HEK293T (cell line): ENCODE data around the gene SULT2B1.

Source experiments
- CTCF ChIA-PET: fragments of 350-600 bp; formaldehyde crosslinking; extraction: SDS; loops from one replicate; lab custom pipeline; 2021; ENCODE audit warnings: antibody characterized with exemption, inconsistent platforms; lab: Yijun Ruan, JAX
- POLR2A ChIA-PET: fragments of 350-600 bp; formaldehyde crosslinking; extraction: SDS; loops from one replicate; lab custom pipeline; 2020; ENCODE audit warnings: antibody characterized with exemption, inconsistent platforms; lab: Yijun Ruan, JAX
- DNase-seq: peaks from one replicate; pipeline ENCODE4 v3.0.0; 2012; ENCODE audit warnings: mixed read lengths; ENCODE audit errors: extremely low spot score
- ARNT ChIP-seq: fragments of 450-650 bp; IDR thresholded peaks from 2 replicates; pipeline ENCODE4 v1.6.1; 2017; ENCODE audit warnings: mild to moderate bottlenecking
- BHLHE40 ChIP-seq: fragments of 450-650 bp; IDR thresholded peaks from 2 replicates; pipeline ENCODE4 v1.6.1; 2016; ENCODE audit warnings: mild to moderate bottlenecking, moderate library complexity, borderline replicate concordance
- CTBP1 ChIP-seq: fragments of 450-650 bp; IDR thresholded peaks from 2 replicates; pipeline ENCODE4 v1.6.1; 2016; ENCODE audit warnings: borderline replicate concordance
- ELF4 ChIP-seq: fragments of 450-650 bp; IDR thresholded peaks from 2 replicates; pipeline ENCODE4 v1.6.1; 2017; ENCODE audit warnings: antibody characterized with exemption
- FOXA1 ChIP-seq: fragments of 450-650 bp; IDR thresholded peaks from 2 replicates; pipeline ENCODE4 v1.6.1; 2016; ENCODE audit warnings: mild to moderate bottlenecking
- FOXK2 ChIP-seq: fragments of 450-650 bp; IDR thresholded peaks from 2 replicates; pipeline ENCODE4 v1.6.1; 2016; ENCODE audit warnings: mild to moderate bottlenecking
- FOXM1 ChIP-seq: fragments of 450-650 bp; IDR thresholded peaks from 2 replicates; pipeline ENCODE4 v1.6.1; 2017; ENCODE audit warnings: mild to moderate bottlenecking, borderline replicate concordance
- HDGF ChIP-seq: fragments of 450-650 bp; IDR thresholded peaks from 2 replicates; pipeline ENCODE4 v1.6.1; 2017; ENCODE audit warnings: antibody characterized with exemption, borderline replicate concordance
- L3MBTL2 ChIP-seq: fragments of 450-650 bp; conservative IDR thresholded peaks from 2 replicates; pipeline ENCODE4 v1.6.1; 2016; ENCODE audit warnings: mild to moderate bottlenecking
- LEF1 ChIP-seq: fragments of 450-650 bp; IDR thresholded peaks from 2 replicates; pipeline ENCODE4 v1.6.1; 2017; ENCODE audit warnings: mild to moderate bottlenecking, borderline replicate concordance
- NFRKB ChIP-seq: fragments of 450-650 bp; IDR thresholded peaks from 2 replicates; pipeline ENCODE4 v1.6.1; 2016; ENCODE audit warnings: mild to moderate bottlenecking, moderate library complexity
- SP1 ChIP-seq: fragments of 450-650 bp; IDR thresholded peaks from 2 replicates; pipeline ENCODE4 v1.6.1; 2017
- SUZ12 ChIP-seq: fragments of 450-650 bp; IDR thresholded peaks from 2 replicates; pipeline ENCODE4 v1.6.1; 2016; ENCODE audit warnings: mild to moderate bottlenecking
- TARDBP ChIP-seq: fragments of 450-650 bp; IDR thresholded peaks from 2 replicates; pipeline ENCODE4 v1.6.1; 2016
- ZNF384 ChIP-seq: fragments of 450-650 bp; IDR thresholded peaks from 2 replicates; pipeline ENCODE4 v1.6.1; 2016
- TF ChIP-seq, protein P1 (sequence below): fragments of 450-650 bp; IDR thresholded peaks from 2 replicates; pipeline ENCODE4 v1.6.1; 2016

SULT2B1 gene

DNA sequence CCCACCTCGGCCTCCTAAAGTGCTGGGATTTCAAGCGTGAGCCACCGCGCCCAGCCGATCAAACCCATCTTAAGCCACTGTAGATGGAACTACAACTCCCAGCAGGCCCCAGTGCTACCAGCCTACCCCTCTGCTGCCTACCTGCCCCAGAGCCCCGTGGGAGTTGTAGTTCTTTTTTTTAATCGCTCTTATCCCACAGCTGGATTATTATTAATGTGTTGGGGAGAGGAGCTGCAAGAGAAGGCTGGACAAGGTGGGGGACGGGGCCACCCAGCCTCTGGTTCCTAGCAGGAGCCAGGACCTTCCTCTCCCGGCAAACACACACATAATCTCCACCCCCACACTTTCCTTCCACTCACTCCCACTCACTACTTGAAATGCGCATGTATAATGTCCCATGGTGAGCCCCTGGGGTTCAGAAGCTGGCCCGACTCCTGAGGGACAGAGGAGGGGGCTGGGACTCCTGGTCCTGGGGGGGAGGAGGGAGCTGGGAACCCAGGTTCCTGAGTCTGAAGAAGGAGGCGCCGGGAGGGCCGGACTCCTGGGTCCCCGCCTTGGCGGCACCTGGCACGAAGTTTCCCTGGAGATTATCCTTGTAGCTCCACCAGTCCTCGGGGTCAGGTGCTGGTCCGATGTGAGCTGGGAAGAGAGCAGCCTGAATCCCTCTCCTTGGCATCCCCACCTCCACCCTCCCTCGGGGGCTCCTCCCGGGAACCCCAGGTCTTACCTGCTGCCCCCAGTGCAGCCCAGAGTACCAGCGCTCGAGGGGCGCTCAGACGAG lies 93.1 kb downstream of the SULT2B1 start:
- peak; percentile 62 for DNase-seq
- POLR2A ChIA-PET = interaction anchor here (0.8 to 3.0 kb wide), 18 partner anchors 8 to 227 kb away, joined by 3 to 9 read pairs (median 4); partner anchors contain the start of genes DBP, PPP1R15A, RPL18 and SPHK2
- no peak for TF ChIP-seq FOXA1
- TF ChIP-seq NFRKB = no peak
- TF ChIP-seq TARDBP = no peak
- TF ChIP-seq L3MBTL2 = peak; percentile 84
- CTCF ChIA-PET = interaction anchor here (0.6 to 1.2 kb wide), 10 partner anchors 30 to 231 kb away, joined by 3 to 5 read pairs (median 4); no protein-coding TSS in a partner anchor

DNA sequence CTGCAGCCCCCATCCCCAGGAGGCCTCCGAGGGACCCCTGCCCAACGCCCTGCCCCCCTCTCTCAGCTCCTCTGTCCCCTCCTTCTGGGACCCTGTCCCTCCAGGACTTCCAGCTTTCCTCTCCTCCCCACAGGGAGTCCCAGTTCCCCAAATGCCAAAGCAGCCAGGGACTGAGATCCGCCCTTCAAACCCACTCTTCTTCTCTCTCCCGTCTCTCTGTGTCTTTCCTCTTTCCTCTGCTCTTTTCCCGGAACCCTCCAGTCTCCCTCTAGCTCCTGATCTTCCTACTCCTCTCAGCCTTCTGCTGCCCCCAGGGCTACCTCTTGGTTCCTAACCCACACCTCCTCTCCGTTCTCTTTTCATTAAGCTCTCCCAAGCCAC lies 93.6 kb downstream of the SULT2B1 start:
- DNase-seq = no peak
- CTCF ChIA-PET = interaction anchor here (0.6 to 1.2 kb wide), 9 partner anchors 30 to 197 kb away, joined by 3 to 4 read pairs (median 3); no protein-coding TSS in a partner anchor
- TF ChIP-seq BHLHE40 = no peak
- no peak for TF ChIP-seq L3MBTL2
- no peak for TF ChIP-seq ZNF384

DNA sequence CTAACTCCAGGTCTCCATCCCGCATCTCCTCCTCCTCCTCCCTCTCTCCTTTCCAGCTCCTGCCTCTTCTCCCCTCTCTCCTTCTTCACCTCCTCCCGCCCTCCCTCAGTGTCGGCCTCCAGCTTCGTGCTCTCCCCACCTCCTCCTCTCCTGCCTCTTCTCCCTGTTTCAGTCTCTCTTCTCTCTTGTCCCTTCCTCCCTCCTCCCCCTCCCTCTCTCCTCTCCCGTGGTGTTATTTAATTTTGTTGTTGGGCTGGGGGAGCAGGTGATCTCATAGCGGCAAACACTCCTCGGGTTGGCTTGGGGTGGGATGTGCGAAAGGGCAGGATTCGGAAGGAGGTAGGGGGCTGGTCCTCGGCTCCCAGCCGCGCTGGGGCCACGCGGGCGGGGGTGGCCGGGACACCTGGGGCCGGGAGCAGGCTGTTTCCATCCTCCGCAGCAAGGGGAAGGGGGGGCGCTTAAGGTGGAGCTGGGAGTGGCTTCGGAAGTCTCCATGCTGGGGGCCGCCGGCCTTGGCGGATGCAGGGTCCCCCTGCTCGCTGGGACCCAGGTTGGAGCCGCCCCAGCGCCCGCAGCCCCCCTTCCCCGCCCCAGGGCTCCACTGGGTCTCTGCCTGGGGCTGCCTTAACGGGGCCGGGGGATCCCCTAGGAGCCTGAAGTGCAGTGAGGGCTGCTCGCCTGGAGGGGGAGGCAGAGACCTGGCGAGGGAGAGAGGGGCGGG lies 94.2 kb downstream of the SULT2B1 start, which contains the start of gene CA11:
Gene CA11 (minus strand): TSS at position 187 of the 721 bp plus-strand sequence. CDS start 555 bp downstream, outside the sequence.
- DNase-seq = peak; percentile 86
- TF ChIP-seq L3MBTL2 (peak; percentile 79), ARNT (no peak)
- POLR2A ChIA-PET = interaction anchor here (0.5 to 3.0 kb wide), 24 partner anchors 9 to 226 kb away, joined by 3 to 9 read pairs (median 4); partner anchors contain the start of genes DBP, IZUMO1, PPP1R15A and RPL18
- CTCF ChIA-PET = interaction anchor here (0.6 to 1.2 kb wide), 8 partner anchors 30 to 197 kb away, joined by 3 to 4 read pairs (median 4); no protein-coding TSS in a partner anchor

More for the DNA sequence above, 93.6 kb downstream of the SULT2B1 start:
- POLR2A ChIA-PET = interaction anchor here (0.5 to 3.0 kb wide), 24 partner anchors 9 to 227 kb away, joined by 3 to 9 read pairs (median 4); partner anchors contain the start of genes DBP, IZUMO1, PPP1R15A and RPL18

DNA sequence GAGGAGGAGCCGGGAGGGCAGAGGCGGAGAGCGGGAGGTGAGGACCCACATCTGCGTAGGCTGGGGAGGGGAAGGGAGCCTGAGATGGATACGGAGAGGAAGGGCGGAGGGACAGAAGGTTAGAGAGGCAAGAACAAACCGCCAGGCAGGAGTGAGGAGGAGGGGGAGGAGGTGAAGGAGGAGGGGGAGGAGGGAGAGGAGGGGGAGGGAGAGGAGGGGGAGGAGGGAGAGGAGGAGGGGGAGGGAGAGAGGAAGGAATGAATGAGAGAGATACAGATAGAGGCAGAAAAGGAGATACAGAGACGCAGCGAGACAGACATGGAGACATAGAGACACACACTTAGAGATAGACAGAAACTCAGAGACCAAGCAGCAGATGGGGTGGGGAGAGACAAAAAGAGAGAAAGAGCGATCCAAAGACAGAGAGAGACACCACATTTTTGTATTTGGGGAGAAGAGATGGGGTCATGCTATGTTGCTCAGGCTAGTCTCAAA lies 94.8 kb downstream of the SULT2B1 start:
- no peak for DNase-seq
- CTCF ChIA-PET = no interaction called here
- TF ChIP-seq ARNT = no peak
- TF ChIP-seq LEF1 = no peak
- TF ChIP-seq L3MBTL2 = no peak
- TF ChIP-seq, protein P1, sequence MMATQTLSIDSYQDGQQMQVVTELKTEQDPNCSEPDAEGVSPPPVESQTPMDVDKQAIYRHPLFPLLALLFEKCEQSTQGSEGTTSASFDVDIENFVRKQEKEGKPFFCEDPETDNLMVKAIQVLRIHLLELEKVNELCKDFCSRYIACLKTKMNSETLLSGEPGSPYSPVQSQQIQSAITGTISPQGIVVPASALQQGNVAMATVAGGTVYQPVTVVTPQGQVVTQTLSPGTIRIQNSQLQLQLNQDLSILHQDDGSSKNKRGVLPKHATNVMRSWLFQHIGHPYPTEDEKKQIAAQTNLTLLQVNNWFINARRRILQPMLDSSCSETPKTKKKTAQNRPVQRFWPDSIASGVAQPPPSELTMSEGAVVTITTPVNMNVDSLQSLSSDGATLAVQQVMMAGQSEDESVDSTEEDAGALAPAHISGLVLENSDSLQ = no peak
- TF ChIP-seq SUZ12 = no peak
- TF ChIP-seq BHLHE40 = no peak
- no peak for TF ChIP-seq NFRKB
- no peak for TF ChIP-seq ELF4
- no peak for TF ChIP-seq FOXA1
- no peak for TF ChIP-seq FOXM1
- POLR2A ChIA-PET = interaction anchor here (0.7 to 2.4 kb wide), 9 partner anchors 10 to 225 kb away, joined by 3 to 7 read pairs (median 6); partner anchors contain the start of genes DBP, IZUMO1, PPP1R15A and RPL18

DNA sequence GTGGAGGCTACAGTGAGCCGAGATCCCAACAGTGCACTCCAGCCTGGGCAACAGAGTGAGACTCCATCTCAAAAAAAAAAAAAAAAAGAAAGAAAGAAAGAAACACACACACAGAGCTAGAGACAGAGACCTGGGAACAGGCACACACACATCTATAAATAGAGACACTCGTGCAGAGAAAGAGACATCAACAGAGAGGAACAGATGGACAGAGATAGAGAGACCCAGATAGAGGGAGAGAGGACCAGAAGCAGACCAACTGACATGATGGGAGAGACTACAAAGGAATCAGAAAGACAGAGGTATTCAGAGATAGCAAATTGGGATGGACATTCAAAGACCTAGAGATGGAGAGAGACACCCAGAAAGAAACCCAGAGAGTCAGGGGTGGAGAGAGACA lies 96.2 kb downstream of the SULT2B1 start:
- TF ChIP-seq FOXA1 (no peak), SP1 (no peak), FOXM1 (no peak), LEF1 (no peak), BHLHE40 (no peak), L3MBTL2 (no peak), HDGF (no peak), ELF4 (no peak), NFRKB (no peak), FOXK2 (no peak), CTBP1 (no peak), ZNF384 (no peak)
- TF ChIP-seq, protein P1 = no peak
- DNase-seq = no peak
- POLR2A ChIA-PET = no interaction called here
- CTCF ChIA-PET = no interaction called here
